ENCODE data around the gene UMAD1.
A peak's percentile ranks its signal among the peaks of the same experiment; 100 is the strongest.
"Not testable (repeated sequence)": the region's sequence is repeated elsewhere in the genome, so short reads cannot be mapped to it uniquely, and the experiment has no call there.

The UMAD1 gene

GRCh38 chr7:7799138-7799537, 158.6 kb downstream of the UMAD1 start:
- Histone ChIP-seq H3K27ac (ENCODE audit: low read depth, low read length, severe bottlenecking) (peak overlapping the region; percentile 33), H3K9me3 (ENCODE audit: control insufficient read depth, low read length) (peaks cover 9% of the 10 kb centered on the region), H3K4me1 (ENCODE audit: control insufficient read depth, insufficient read depth, low read length, poor library complexity, severe bottlenecking) (peaks cover 16% of the 10 kb centered on the region), H3K36me3 (ENCODE audit: control insufficient read depth, insufficient read depth, low read length) (no peaks in the 10 kb centered on the region), H3K4me3 (ENCODE audit: extremely low read depth, insufficient read depth, low read length, poor library complexity, severe bottlenecking) (no peak overlapping the region)
- 78 to 98% methylated on average over 3 to 4 of the region's 4 CpGs for WGBS, 2 experiments (ENCODE audit: insufficient coverage in 2 of 2)

- Histone ChIP-seq H3K4me3 (ENCODE audit: extremely low read depth, insufficient read depth, low read length, poor library complexity, severe bottlenecking) (no peak overlapping the region), H3K36me3 (ENCODE audit: control insufficient read depth, insufficient read depth, low read length) (no peaks in the 10 kb centered on the region), H3K9me3 (ENCODE audit: control insufficient read depth, low read length) (no peaks in the 10 kb centered on the region), H3K27ac (ENCODE audit: low read depth, low read length, severe bottlenecking) (no peak overlapping the region), H3K4me1 (ENCODE audit: control insufficient read depth, insufficient read depth, low read length, poor library complexity, severe bottlenecking) (peaks cover 5% of the 10 kb centered on the region)
- no CpG with 5 or more reads among the region's 2 CpGs for WGBS, 2 experiments (ENCODE audit: insufficient coverage in 2 of 2)
Observed at GRCh38 chr7:7802531-7802930, 162.0 kb downstream of the UMAD1 start.

DNA sequence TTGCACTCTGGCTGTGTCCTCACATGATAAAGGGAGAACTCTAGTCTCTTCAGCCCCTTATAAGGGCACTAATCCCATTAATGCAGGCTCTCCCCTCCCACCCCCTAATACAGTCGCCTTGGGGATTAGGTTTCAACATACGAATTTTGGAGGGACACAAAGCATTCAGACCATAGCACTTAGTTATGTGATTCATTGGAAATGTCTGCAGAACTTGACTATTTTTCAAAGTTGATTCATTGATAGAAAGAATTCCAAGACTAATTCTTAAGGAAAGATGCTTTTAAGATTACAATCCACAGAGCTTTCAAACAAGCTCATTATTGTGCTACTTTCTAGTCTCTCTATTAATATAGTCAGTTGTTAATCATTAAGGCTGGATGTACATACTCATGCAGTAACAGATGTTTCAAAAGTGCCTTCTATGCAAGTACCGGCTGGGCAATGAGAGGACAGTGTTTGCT, 163.2 kb downstream of the UMAD1 start:
- Histone ChIP-seq H3K27ac (ENCODE audit: low read depth, low read length, severe bottlenecking) (no peak overlapping the region), H3K4me3 (ENCODE audit: extremely low read depth, insufficient read depth, low read length, poor library complexity, severe bottlenecking) (no peak overlapping the region), H3K9me3 (ENCODE audit: control insufficient read depth, low read length) (no peaks in the 10 kb centered on the region), H3K4me1 (ENCODE audit: control insufficient read depth, insufficient read depth, low read length, poor library complexity, severe bottlenecking) (peaks cover 8% of the 10 kb centered on the region), H3K36me3 (ENCODE audit: control insufficient read depth, insufficient read depth, low read length) (no peaks in the 10 kb centered on the region)
- WGBS, 2 experiments (ENCODE audit: insufficient coverage in 2 of 2) = 50% methylated on average over 1 of the region's 3 CpGs; no CpG with 5 or more reads in 1 of the 2 experiments

- no CpG with 5 or more reads among the region's 9 CpGs for WGBS, 2 experiments (ENCODE audit: insufficient coverage in 2 of 2)
- not testable (repeated sequence) for H3K9me3 ChIP-seq (ENCODE audit: control insufficient read depth, low read length); H3K36me3 ChIP-seq (ENCODE audit: control insufficient read depth, insufficient read depth, low read length)
Observed at GRCh38 chr7:7804822-7805221, 164.3 kb downstream of the UMAD1 start.

GRCh38 chr7:7805511-7806153, 165.1 kb downstream of the UMAD1 start:
- Histone ChIP-seq H3K9me3 (ENCODE audit: control insufficient read depth, low read length) (no peaks in the 10 kb centered on the region), H3K4me1 (ENCODE audit: control insufficient read depth, insufficient read depth, low read length, poor library complexity, severe bottlenecking) (peaks cover 8% of the 10 kb centered on the region), H3K4me3 (ENCODE audit: extremely low read depth, insufficient read depth, low read length, poor library complexity, severe bottlenecking) (no peak overlapping the region), H3K27ac (ENCODE audit: low read depth, low read length, severe bottlenecking) (no peak overlapping the region), H3K36me3 (ENCODE audit: control insufficient read depth, insufficient read depth, low read length) (no peaks in the 10 kb centered on the region)
- 100% methylated on average over 1 of the region's 2 CpGs for WGBS, 2 experiments (ENCODE audit: insufficient coverage in 2 of 2)

More at GRCh38 chr7:7804822-7805221, 164.3 kb downstream of the UMAD1 start:
- not testable (repeated sequence) for H3K4me3 ChIP-seq (ENCODE audit: extremely low read depth, insufficient read depth, low read length, poor library complexity, severe bottlenecking); H3K27ac ChIP-seq (ENCODE audit: low read depth, low read length, severe bottlenecking); H3K4me1 ChIP-seq (ENCODE audit: control insufficient read depth, insufficient read depth, low read length, poor library complexity, severe bottlenecking)

GRCh38 chr7:7808156-7808555, 167.6 kb downstream of the UMAD1 start:
- no peaks in the 10 kb centered on the region for H3K36me3 ChIP-seq (ENCODE audit: control insufficient read depth, insufficient read depth, low read length)
- no peak overlapping the region for H3K27ac ChIP-seq (ENCODE audit: low read depth, low read length, severe bottlenecking)
- 90 to 100% methylated on average over 2 of the region's 4 CpGs for WGBS, 2 experiments (ENCODE audit: insufficient coverage in 2 of 2)
- no peak overlapping the region for H3K4me3 ChIP-seq (ENCODE audit: extremely low read depth, insufficient read depth, low read length, poor library complexity, severe bottlenecking)
- no peaks in the 10 kb centered on the region for H3K9me3 ChIP-seq (ENCODE audit: control insufficient read depth, low read length)
- H3K4me1 ChIP-seq (ENCODE audit: control insufficient read depth, insufficient read depth, low read length, poor library complexity, severe bottlenecking) = peaks cover 8% of the 10 kb centered on the region

DNA sequence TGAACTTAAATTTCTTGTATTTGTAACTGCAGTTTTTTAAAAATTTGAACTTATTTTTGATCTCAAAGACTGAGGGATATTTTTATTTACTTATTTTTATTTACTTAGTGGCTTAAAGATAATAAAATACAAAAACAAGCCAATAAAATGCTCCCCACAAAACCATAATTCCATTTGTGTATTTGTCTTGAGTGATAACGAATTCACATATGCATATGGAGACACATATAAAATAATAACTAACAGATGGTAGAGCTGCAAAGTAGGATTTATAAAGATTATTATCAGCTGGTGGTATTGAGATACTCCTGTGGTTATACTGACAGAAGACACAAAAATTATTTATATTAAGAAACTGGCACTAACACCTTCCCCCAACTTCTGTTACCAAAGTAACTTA, 168.1 kb downstream of the UMAD1 start:
- Histone ChIP-seq H3K4me1 (ENCODE audit: control insufficient read depth, insufficient read depth, low read length, poor library complexity, severe bottlenecking) (peaks cover 4% of the 10 kb centered on the region), H3K36me3 (ENCODE audit: control insufficient read depth, insufficient read depth, low read length) (no peaks in the 10 kb centered on the region), H3K4me3 (ENCODE audit: extremely low read depth, insufficient read depth, low read length, poor library complexity, severe bottlenecking) (no peak overlapping the region), H3K9me3 (ENCODE audit: control insufficient read depth, low read length) (no peaks in the 10 kb centered on the region), H3K27ac (ENCODE audit: low read depth, low read length, severe bottlenecking) (no peak overlapping the region)
- no CpG with 5 or more reads among the region's 1 CpG for WGBS, 2 experiments (ENCODE audit: insufficient coverage in 2 of 2)

- H3K9me3 ChIP-seq (ENCODE audit: control insufficient read depth, low read length) = no peaks in the 10 kb centered on the region
- H3K4me3 ChIP-seq (ENCODE audit: extremely low read depth, insufficient read depth, low read length, poor library complexity, severe bottlenecking) = no peak overlapping the region
- no peak overlapping the region for H3K27ac ChIP-seq (ENCODE audit: low read depth, low read length, severe bottlenecking)
- peaks cover 3% of the 10 kb centered on the region for H3K4me1 ChIP-seq (ENCODE audit: control insufficient read depth, insufficient read depth, low read length, poor library complexity, severe bottlenecking)
- WGBS, 2 experiments (ENCODE audit: insufficient coverage in 2 of 2) = 78 to 100% methylated on average over 1 of the region's 1 CpG
- H3K36me3 ChIP-seq (ENCODE audit: control insufficient read depth, insufficient read depth, low read length) = no peaks in the 10 kb centered on the region
Observed at GRCh38 chr7:7810380-7810779, 169.8 kb downstream of the UMAD1 start.

GRCh38 chr7:7810826-7811225, 170.3 kb downstream of the UMAD1 start:
- H3K9me3 ChIP-seq (ENCODE audit: control insufficient read depth, low read length) = no peaks in the 10 kb centered on the region
- H3K36me3 ChIP-seq (ENCODE audit: control insufficient read depth, insufficient read depth, low read length) = no peaks in the 10 kb centered on the region
- no peak overlapping the region for H3K4me3 ChIP-seq (ENCODE audit: extremely low read depth, insufficient read depth, low read length, poor library complexity, severe bottlenecking)
- WGBS, 2 experiments (ENCODE audit: insufficient coverage in 2 of 2) = no CpG with 5 or more reads among the region's 2 CpGs
- peaks cover 3% of the 10 kb centered on the region for H3K4me1 ChIP-seq (ENCODE audit: control insufficient read depth, insufficient read depth, low read length, poor library complexity, severe bottlenecking)
- H3K27ac ChIP-seq (ENCODE audit: low read depth, low read length, severe bottlenecking) = no peak overlapping the region

- Histone ChIP-seq H3K4me1 (ENCODE audit: control insufficient read depth, insufficient read depth, low read length, poor library complexity, severe bottlenecking) (peaks cover 3% of the 10 kb centered on the region), H3K27ac (ENCODE audit: low read depth, low read length, severe bottlenecking) (no peak overlapping the region), H3K9me3 (ENCODE audit: control insufficient read depth, low read length) (no peaks in the 10 kb centered on the region), H3K4me3 (ENCODE audit: extremely low read depth, insufficient read depth, low read length, poor library complexity, severe bottlenecking) (no peak overlapping the region), H3K36me3 (ENCODE audit: control insufficient read depth, insufficient read depth, low read length) (no peaks in the 10 kb centered on the region)
- WGBS, 2 experiments (ENCODE audit: insufficient coverage in 2 of 2) = no CpG with 5 or more reads among the region's 1 CpG
Observed at GRCh38 chr7:7812112-7812511, 171.6 kb downstream of the UMAD1 start.

- Histone ChIP-seq H3K9me3 (ENCODE audit: control insufficient read depth, low read length) (no peaks in the 10 kb centered on the region), H3K36me3 (ENCODE audit: control insufficient read depth, insufficient read depth, low read length) (no peaks in the 10 kb centered on the region), H3K4me3 (ENCODE audit: extremely low read depth, insufficient read depth, low read length, poor library complexity, severe bottlenecking) (no peak overlapping the region), H3K4me1 (ENCODE audit: control insufficient read depth, insufficient read depth, low read length, poor library complexity, severe bottlenecking) (no peaks in the 10 kb centered on the region), H3K27ac (ENCODE audit: low read depth, low read length, severe bottlenecking) (no peak overlapping the region)
- WGBS, 2 experiments (ENCODE audit: insufficient coverage in 2 of 2) = no CpG with 5 or more reads among the region's 1 CpG
Observed at GRCh38 chr7:7815395-7815794, 174.8 kb downstream of the UMAD1 start.
